T-helper 17 cell (primary cell): ENCODE measurements around the gene TMEM119. TPM values are rescaled to one million over a fixed set of nuclear protein-coding genes. Genes with fewer than 3 reads are reported as not detected.
A peak's percentile ranks its signal among the peaks of the same experiment; 100 is the strongest.
"Not testable (repeated sequence)": the region's sequence is repeated elsewhere in the genome, so short reads cannot be mapped to it uniquely, and the experiment has no call there.

Source experiments
- ATAC-seq: fragments of 150-1000 bp; cut with Tn5 transposase; 2 replicates; pipeline ENCODE4 v1.10.0; 2021; ENCODE audit warnings: mild to moderate bottlenecking, moderate library complexity
- DNase-seq, 3 donors: peaks; one replicate each; pipeline versions ENCODE4 v3.0.0 to v3.0.0-alpha.2; 2020 to 2021
- H3K9me3 ChIP-seq: one replicate; pipeline ENCODE4 v1.7.0; 2013; ENCODE audit warnings: low read length, mild to moderate bottlenecking; ENCODE audit not compliant: control insufficient read depth, poor library complexity, severe bottlenecking
- H3K27ac Mint-ChIP-seq: one replicate; pipeline ENCODE4 v1.8.0; 2022; ENCODE audit warnings: mild to moderate bottlenecking, moderate library complexity, mixed read lengths
- H3K27me3 Mint-ChIP-seq: one replicate; pipeline ENCODE4 v1.8.0; 2022; ENCODE audit warnings: mixed read lengths
- H3K36me3 Mint-ChIP-seq: one replicate; pipeline ENCODE4 v1.8.0; 2022; ENCODE audit warnings: low read depth, mixed read lengths
- H3K4me1 Mint-ChIP-seq: one replicate; pipeline ENCODE4 v1.8.0; 2022; ENCODE audit warnings: mild to moderate bottlenecking, mixed read lengths
- H3K4me3 Mint-ChIP-seq: one replicate; pipeline ENCODE4 v1.8.0; 2022; ENCODE audit warnings: mild to moderate bottlenecking, moderate library complexity, mixed read lengths
- total RNA-seq, 4 donors: library from RNA in 2 of 4; stranded (reverse) in 2 of 4; gene quantifications; one replicate each; pipeline ENCODE4 v1.2.3 and lab custom pipeline; 2022 to 2026

Gene TMEM119
- total RNA-seq, 2 donors from 2014 or later, result 3.9 to 5.0 TPM

DNA sequence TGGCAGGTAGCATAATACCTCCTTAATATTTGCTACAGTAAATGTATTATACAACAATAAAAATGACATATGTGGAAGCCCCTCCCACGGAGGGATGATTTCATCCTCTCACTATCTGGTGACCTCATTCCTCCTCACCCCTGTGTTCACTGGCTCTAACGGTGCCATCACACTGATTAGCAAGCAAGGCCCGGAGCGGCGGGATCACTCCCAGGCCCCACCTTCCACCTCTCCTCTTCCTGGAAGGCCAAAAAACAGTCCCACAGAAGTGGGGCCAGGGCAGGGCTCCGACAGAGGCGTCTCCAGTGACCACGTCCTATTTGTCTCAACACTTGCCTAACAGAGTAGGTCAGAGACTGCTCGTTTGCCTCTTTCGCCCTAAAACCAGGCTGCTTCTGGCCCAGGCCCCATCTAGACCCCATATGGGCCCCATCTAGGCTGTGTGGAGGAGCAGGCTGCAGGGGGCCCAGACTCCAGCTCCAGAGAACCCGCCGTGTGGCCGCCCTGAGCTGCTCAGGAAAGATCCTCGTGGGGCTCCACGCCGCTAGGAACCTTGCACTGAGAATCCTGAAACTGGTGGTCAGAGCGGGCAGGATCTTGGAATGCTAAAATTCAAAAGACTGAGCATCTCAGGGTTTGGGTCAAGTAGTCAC lies 32.1 kb upstream of the TMEM119 start:
- peak; percentile 56 for ATAC-seq
- peak overlapping the region; percentile 98 for H3K27ac Mint-ChIP-seq

DNA sequence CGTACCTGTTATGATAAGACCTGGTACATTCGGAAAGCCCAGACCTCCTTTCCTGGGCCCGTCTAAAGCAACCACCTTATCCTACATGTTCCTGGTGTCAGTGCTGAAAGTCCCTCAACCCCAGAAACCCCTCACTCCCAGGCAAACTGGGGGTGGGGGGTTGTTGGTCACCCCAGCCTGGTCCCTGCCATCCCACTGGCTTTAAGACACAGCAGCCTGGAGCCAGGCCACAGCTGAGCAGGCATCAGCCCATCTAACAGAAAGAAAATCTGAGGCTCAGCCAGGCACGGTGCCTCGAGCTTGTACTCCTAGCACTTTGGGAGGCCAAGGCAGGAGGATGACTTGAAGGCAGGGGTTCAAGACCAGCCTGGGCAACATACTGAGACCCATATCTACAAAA lies 31.3 kb upstream of the TMEM119 start:
- H3K9me3 ChIP-seq, result no peaks in the 10 kb centered on the region
- Mint-ChIP-seq H3K27ac (peak overlapping the region; percentile 98), H3K27me3 (no peaks in the 10 kb centered on the region), H3K4me1 (peaks cover 51% of the 10 kb centered on the region), H3K36me3 (peaks cover 17% of the 10 kb centered on the region), H3K4me3 (peak overlapping the region; percentile 97)
- DNase-seq (no peak), ATAC-seq (no peak)

More for the DNA sequence above, 32.1 kb upstream of the TMEM119 start:
- Mint-ChIP-seq H3K4me3 (peak overlapping the region; percentile 97), H3K27me3 (no peaks in the 10 kb centered on the region), H3K4me1 (peaks cover 54% of the 10 kb centered on the region), H3K36me3 (peaks cover 17% of the 10 kb centered on the region)
- no peaks in the 10 kb centered on the region for H3K9me3 ChIP-seq
- DNase-seq, result peak; percentile 32 to 58 (median 38)

DNA sequence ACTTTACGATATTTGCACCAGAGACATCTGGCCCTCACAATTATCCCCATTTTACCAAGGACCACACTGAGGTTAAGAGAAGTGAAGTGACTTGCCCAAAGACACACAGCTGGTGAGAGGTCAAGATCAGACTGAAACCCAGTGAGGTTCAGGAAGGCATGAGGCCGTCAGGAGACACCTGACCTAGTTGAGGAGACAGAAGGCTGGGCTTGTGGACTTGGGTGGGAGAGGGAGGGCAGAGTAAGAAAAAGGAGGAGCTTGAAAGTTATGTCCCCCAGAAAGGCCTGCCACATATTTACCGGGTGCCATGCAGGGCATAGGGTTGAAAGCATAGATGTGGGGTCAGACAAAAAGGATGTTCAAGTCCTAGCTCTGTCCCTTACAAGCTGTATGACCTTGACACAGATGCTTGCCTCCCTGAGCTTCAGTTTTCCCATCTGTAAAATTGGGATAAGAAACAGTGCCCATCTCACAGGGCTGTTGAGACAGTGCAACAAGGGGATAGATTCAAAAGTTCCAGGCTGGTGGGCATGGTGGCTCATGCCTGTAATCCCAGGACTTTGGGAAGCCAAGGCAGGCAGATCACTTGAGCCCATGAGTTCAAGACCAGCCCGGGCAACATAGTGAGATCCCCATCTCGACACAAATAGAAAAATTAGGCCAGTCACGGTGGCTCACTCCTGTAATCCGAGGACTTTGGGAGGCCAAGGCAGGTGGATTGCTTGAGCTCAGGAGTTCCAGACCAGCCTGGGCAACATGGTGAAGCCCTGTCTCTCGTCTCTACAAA lies 29.4 kb upstream of the TMEM119 start:
- H3K36me3 Mint-ChIP-seq, result peaks cover 17% of the 10 kb centered on the region
- no peak for ATAC-seq

DNA sequence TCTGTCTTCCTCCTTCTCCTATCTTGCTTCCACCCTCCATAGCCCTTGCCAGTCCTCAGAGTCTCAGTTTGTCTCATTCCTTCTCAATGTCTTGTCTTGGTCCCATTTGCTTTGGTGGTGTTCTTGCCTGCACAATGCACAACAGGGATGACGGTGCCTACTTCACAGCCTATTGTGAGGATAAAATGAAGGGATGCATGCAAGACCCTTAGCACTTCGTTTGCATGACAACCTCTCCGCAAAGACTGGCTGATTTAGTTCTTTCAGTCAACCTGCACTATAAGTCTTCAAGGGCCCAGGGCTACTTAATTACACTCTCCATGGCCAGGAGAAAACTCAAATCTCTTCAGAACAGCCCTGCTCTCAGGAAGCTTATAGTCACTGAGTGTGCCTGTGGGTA lies 27.3 kb upstream of the TMEM119 start:
- no peaks in the 10 kb centered on the region for H3K27me3 Mint-ChIP-seq
- H3K4me1 Mint-ChIP-seq, result peaks cover 49% of the 10 kb centered on the region
- DNase-seq (no peak), ATAC-seq (no peak)
- H3K9me3 ChIP-seq, result no peaks in the 10 kb centered on the region
- peak overlapping the region; percentile 53 for H3K4me3 Mint-ChIP-seq
- peaks cover 14% of the 10 kb centered on the region for H3K36me3 Mint-ChIP-seq
- H3K27ac Mint-ChIP-seq, result peak overlapping the region; percentile 98

More for the DNA sequence above, 29.4 kb upstream of the TMEM119 start:
- no peaks in the 10 kb centered on the region for H3K27me3 Mint-ChIP-seq
- H3K4me3 Mint-ChIP-seq, result peak overlapping the region; percentile 55
- H3K27ac Mint-ChIP-seq, result peak overlapping the region; percentile 98
- no peaks in the 10 kb centered on the region for H3K9me3 ChIP-seq
- DNase-seq, result no peak
- H3K4me1 Mint-ChIP-seq, result peaks cover 51% of the 10 kb centered on the region

DNA sequence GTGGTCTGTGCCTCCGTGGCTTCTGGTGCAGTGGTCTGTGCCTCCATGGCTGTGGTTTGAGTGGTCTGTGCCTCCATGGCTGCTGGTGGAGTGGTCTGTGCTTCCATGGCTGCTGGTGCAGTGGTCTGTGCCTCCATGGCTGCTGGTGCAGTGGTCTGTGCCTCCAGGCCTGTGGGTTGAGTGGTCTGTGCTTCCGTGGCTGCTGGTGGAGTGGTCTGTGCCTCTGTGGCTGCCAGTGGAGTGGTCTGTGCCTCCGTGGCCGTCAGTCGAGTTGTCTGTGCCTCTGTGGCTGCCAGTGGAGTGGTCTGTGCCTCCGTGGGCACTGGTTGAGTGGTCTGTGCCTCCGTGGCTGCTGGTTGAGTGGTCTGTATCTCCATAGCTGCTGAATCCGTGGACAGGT lies 25.7 kb upstream of the TMEM119 start:
- Mint-ChIP-seq H3K36me3 (peaks cover 14% of the 10 kb centered on the region), H3K4me3 (no peak overlapping the region), H3K4me1 (peaks cover 52% of the 10 kb centered on the region), H3K27ac (peak overlapping the region; percentile 98), H3K27me3 (no peaks in the 10 kb centered on the region)
- ATAC-seq, result no peak
- DNase-seq, result no peak
- no peaks in the 10 kb centered on the region for H3K9me3 ChIP-seq

DNA sequence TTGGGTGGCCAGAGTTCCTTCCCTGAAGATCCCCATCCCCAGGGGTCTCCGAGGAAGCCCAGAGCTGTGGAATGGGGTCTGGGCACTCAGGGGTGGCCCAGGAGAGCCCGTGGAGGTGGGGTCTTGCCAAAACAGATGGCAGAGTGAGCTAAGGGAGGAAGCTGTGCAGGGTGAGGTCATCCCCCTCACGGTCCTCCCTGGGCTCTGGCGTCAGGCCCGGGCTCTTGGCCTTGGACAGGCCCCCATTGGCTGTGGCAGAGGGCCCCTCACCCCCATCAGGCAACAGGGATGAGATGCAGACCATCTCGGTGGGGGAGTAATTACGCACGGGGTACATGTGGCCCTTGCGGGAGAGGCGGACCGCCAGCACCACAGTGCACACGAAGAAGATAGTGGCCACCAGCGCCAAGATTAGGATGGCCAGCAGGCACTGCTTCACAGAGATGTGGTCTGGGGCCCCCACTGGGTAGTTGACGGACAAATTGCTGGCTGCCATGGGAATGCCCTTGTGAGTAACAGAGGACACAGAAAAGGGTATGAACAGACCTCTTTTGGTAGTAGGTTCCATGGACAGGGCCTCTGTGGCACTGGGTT lies 25.1 kb upstream of the TMEM119 start:
- Mint-ChIP-seq H3K27ac (peak overlapping the region; percentile 98), H3K36me3 (peaks cover 10% of the 10 kb centered on the region), H3K27me3 (no peaks in the 10 kb centered on the region), H3K4me3 (no peak overlapping the region), H3K4me1 (peaks cover 54% of the 10 kb centered on the region)
- no peaks in the 10 kb centered on the region for H3K9me3 ChIP-seq
- no peak for DNase-seq
- no peak for ATAC-seq

DNA sequence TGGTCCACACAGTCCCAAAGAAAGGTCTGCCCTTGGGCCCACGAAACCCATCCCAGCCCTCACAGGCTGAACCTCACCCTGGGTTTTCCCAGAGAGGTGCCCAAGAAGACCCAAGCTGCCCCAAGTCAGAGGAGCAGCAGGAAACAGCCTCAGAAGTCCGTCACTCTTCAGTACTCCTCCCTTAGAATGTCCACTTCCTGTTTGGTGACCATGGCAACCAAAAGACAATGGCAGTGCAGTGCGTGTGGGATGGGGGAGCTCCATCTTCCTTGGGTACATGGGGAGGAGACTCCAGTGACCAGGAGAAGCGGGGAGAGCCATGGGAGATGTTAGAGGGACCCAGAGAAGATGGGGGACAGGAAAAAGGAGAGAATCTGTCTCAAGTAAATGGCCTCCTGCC lies 24.5 kb upstream of the TMEM119 start:
- Mint-ChIP-seq H3K4me3 (peak overlapping the region; percentile 79), H3K27ac (peak overlapping the region; percentile 96), H3K36me3 (peaks cover 12% of the 10 kb centered on the region), H3K27me3 (no peaks in the 10 kb centered on the region), H3K4me1 (peaks cover 53% of the 10 kb centered on the region)
- DNase-seq (no peak), ATAC-seq (peak; percentile 40)
- H3K9me3 ChIP-seq, result no peaks in the 10 kb centered on the region

DNA sequence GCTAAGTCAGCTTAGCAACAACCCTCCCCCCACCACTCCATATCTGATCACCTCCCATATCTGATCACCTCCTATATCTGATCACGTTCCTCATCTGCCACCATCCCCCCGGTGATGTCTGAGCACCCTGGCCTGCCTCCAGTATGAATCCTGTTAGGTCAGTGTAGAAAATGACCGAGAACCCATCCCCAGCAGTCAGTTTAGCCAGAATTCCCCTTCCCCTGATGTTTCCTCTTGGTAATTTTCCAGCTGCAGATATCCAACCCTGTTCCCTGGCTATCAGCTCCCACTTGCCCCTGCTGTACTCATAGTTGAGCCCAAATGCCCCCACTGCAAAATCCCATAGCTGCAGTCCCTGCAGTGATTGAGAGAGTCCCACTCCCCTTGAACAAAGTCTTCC lies 23.3 kb upstream of the TMEM119 start:
- no peak for DNase-seq
- H3K36me3 Mint-ChIP-seq, result peaks cover 17% of the 10 kb centered on the region
- H3K9me3 ChIP-seq, result no peaks in the 10 kb centered on the region
- no peak overlapping the region for H3K4me3 Mint-ChIP-seq
- peak overlapping the region; percentile 96 for H3K27ac Mint-ChIP-seq
- ATAC-seq, result no peak
- no peaks in the 10 kb centered on the region for H3K27me3 Mint-ChIP-seq
- H3K4me1 Mint-ChIP-seq, result peaks cover 58% of the 10 kb centered on the region

DNA sequence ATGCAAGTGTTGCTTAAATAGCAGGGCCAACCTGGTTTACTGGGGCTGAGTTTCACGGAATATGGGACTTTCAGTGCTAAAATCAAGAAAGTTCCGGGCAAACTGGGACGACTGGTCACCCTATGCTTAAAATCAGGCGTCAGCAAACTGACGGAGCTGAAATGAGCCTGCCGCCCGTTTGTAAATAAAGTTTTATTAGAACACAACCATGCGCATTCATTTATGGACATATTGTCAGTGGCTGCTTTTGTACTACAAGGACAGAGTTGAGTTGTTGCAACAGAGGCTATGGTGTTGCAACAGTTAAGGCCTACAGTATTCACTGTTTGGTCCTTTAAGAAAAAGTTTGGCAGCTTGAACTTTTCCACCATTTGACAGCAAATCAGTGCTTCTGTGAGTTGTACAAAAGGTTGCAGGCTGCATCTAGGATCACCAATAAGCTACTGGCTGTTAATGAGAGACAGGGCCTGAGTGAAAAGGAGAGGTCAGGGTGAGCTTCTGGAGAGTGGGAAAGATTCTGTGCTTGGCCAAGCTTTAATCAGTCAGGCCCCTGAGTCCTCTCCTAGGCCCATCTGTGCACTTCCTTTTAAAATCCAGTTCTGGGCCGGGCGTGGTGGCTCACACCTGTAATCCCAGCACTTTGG lies 22.5 kb upstream of the TMEM119 start:
- Mint-ChIP-seq H3K36me3 (peaks cover 15% of the 10 kb centered on the region), H3K4me1 (peaks cover 53% of the 10 kb centered on the region), H3K27ac (peak overlapping the region; percentile 96), H3K4me3 (no peak overlapping the region), H3K27me3 (no peaks in the 10 kb centered on the region)
- H3K9me3 ChIP-seq, result peaks cover 3% of the 10 kb centered on the region
- DNase-seq (no peak), ATAC-seq (no peak)

DNA sequence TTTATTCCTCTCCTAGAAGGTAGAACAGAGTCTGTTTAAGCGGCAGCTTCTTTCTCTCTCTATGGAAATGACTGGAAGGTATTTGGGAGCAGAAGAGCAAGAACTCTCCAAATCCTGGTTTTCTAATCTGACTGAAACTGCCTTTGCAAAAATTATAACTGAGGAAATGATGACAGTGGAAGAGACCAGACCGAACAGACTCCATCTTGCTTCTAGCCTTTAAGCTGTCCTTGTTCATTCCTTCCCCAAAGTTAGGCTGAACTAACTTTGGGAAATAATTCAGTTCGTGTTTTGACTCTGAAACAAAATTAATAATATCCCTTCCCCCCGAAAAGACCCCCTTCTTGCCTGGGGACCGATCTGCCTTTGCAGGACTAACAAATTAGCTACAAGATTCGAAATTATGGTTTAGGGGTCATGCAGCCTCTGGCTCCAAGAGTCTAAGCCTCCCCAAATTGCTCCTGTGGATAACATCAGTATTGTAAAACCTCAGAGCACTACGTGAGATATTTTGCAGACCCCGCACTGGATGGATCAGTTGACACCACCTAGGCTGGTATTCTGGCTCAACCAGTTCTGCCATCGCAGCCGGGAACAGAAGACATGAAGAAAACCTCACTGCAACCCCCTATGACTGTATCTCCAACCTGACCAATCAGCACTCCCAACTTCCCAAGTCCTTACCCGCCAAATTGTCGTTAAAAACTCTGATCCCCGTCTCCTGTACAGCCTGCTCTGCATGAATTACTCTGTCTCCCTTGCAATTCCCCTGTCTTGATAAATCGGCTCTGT lies 21.7 kb upstream of the TMEM119 start:
- Mint-ChIP-seq H3K27ac (peak overlapping the region; percentile 96), H3K27me3 (no peaks in the 10 kb centered on the region), H3K4me3 (peak overlapping the region; percentile 49), H3K4me1 (peaks cover 53% of the 10 kb centered on the region), H3K36me3 (peaks cover 11% of the 10 kb centered on the region)
- DNase-seq, result no peak
- peaks cover 3% of the 10 kb centered on the region for H3K9me3 ChIP-seq
- ATAC-seq, result no peak

DNA sequence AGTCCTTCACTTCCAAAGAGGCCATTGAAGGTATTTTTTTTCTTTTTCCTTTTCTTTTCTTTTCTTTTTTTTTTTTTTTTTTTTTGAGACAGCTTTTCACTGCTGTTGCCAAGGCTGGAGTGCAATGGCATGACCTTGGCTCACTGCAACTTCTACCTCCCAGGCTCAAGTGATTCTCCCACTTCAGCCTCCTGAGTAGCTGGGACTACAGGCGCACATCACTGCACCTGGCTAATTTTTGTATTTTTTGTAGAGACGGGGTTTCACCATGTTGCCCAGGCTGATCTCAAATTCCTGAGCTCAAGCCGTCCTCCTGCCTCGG lies 21.0 kb upstream of the TMEM119 start:
- Mint-ChIP-seq H3K4me1 (peaks cover 57% of the 10 kb centered on the region), H3K27ac (peak overlapping the region; percentile 96), H3K36me3 (peaks cover 11% of the 10 kb centered on the region)
- H3K9me3 ChIP-seq, H3K4me3 Mint-ChIP-seq, H3K27me3 Mint-ChIP-seq, DNase-seq, ATAC-seq: not testable (repeated sequence)

DNA sequence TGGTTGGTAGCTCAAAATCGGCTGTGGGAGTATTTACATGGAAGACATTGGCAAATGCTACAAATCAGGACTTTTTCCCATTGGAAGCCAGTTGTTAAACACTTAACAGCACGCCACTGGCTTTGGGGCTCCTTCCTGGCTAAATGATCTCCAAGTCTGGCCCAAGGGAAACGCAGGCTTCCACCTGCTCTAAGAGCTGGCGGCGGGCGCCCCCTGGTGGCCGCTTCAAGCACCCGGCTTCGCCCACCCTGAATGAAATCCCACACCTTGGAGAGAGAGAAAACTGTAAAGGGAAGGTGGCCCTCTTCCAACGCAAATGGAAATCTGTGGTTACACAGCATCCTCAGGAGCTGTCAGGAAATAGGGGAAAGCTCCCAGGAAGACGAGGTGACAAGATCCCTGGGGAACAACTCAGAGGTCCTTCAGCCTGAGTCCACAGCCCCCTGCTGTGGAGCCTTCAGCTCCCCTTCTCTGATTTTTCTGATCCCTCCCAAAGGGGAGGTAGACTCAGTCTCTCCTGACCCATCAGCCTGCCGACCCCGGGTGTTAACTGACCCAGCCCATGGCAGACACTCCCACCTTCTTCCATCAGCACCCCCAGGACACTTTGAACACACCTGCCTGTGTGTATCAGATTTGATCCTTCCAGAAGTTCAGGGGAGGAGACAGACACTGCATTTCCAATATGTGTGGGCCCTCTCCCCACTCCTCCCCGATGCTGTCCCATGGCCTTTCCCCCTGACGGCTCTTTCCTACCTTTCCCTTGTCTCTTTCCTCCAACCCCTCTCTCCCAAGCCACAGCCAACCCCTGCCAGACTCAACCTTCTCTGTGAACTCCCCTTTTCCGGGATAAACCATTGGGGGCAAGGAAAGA lies 20.4 kb upstream of the TMEM119 start:
- DNase-seq, result peak; percentile 69 to 77 (median 70)
- peaks cover 3% of the 10 kb centered on the region for H3K9me3 ChIP-seq
- no peaks in the 10 kb centered on the region for H3K27me3 Mint-ChIP-seq
- H3K27ac Mint-ChIP-seq, result peak overlapping the region; percentile 96
- ATAC-seq, result peak; percentile 43
- H3K4me1 Mint-ChIP-seq, result peaks cover 54% of the 10 kb centered on the region
- peak overlapping the region; percentile 67 for H3K4me3 Mint-ChIP-seq
- H3K36me3 Mint-ChIP-seq, result peaks cover 11% of the 10 kb centered on the region
